ENCODE measurements around the gene SIRPB2. TPM values are rescaled to one million over a fixed set of nuclear protein-coding genes. Genes with fewer than 3 reads are reported as not detected.
A peak's percentile ranks its signal among the peaks of the same experiment; 100 is the strongest.

Gene SIRPB2
- total and polyA plus RNA-seq, 10 of the 15 experiments (the other 5 are each of a cell fraction or from before 2014, with no cell fraction given) = not detected

DNA sequence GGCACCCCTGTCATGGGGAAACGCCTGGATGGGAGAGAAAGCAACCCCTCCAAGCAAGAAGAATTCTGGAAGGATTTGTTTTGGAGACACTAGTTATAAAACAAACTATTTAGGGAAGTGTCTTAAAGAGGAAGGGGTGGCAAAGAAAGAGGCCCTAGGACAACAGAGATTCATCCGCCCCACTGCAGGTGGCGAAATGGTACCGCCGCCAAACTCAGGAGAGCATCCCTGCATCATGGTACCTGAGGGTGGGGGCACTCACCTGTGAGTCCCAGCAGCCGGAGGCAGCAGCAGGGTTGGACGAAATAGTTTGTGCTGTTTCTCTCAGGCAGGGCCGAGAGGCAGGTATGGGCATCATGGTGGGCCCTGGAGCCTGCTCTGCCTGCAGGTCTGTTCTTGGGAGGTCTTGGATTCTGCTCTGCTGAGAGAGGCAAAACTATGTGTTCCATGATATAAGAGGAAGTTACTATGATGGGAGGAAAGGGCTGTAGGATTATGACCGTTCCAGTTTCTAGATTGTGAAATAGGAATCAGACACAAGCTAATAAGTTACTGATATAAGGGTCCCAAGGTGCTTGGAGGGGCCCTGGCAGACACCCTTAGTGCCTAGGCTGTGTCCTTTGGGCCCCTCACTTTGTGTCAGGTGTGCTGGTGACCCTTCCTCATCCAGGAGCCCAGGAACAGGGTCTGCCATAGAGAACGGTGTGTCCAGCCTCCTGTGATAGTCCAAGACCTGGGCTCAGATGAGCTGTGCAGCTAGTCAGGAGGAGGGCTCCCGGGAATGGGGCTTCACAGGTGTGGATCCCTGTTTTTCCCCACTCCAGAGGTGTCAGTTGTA lies 45.9 kb upstream of the SIRPB2 start (continued):
- no peak for TF ChIP-seq CBX3 (IDR thresholded peaks at IDR 0.05; ENCODE audit: borderline replicate concordance, low read depth)
- no peak for TF ChIP-seq IRF5 (IDR thresholded peaks at IDR 0.05; ENCODE audit: borderline replicate concordance)
- TF ChIP-seq ZNF274 (IDR thresholded peaks at IDR 0.05; ENCODE audit: insufficient read depth, insufficient read length) = no peak

DNA sequence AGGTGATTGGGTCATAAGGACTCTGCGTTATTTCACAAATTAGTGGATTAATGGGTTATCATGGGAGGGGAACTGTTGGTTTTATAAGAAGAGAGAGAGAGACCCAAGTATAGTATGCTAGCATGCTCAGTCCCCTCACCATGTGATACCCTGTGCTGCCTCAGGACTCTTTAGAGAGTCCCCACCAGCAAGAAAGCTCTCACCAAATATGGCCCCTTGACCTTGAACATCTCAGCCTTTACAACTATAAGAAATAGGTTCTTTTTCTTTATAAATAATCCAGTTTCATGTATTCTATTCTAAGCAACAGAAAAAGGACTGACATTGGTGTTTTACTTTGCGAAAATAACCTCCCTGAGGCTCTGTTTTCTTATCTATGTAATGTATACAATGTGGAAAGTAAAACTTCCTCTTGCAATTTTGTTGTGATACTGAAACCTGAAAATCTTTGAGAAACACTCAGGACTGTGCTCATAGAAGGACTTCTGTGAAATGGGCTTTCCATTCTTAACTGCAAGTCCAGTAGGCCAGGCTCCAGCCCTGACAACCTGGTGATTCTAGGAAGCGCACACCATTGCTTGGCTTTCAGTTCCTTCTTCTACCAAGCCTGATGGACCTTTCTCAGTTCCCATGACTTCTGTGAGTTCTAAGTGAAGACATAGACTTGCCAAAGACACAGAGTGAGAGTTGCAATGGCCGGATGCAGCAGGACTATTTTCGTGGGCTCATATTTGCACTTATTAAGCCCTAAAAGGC lies 44.4 kb upstream of the SIRPB2 start:
- ATAC-seq = peak; percentile 87
- CTCF ChIA-PET = interaction anchor here (1.0 to 3.2 kb wide), 3 partner anchors 32 to 241 kb away, joined by 6 to 23 read pairs (median 19); no protein-coding TSS in a partner anchor
- H3K9ac ChIP-seq (ENCODE audit: control insufficient read depth, insufficient read depth, low read length) = no peak overlapping the region
- no peaks in the 10 kb centered on the region for H3K79me2 ChIP-seq (ENCODE audit: control insufficient read depth, insufficient read depth, low read length)
- no peaks in the 10 kb centered on the region for H3K36me3 ChIP-seq (ENCODE audit: control insufficient read depth in 2 of 2, insufficient read depth in 2 of 2, low read length in 1 of 2)
- no peaks in the 10 kb centered on the region for H3K9me3 ChIP-seq (replicated peaks; ENCODE audit: control insufficient read depth, insufficient read depth, low read length)
- 22% methylated on average over 5 of the region's 5 CpGs for WGBS (ENCODE audit: insufficient coverage, insufficient replicate concordance, low lambda C conversion rate, missing lambda C conversion rate)
- no peak overlapping the region for H3K4me3 ChIP-seq
- H2AFZ ChIP-seq (ENCODE audit: control insufficient read depth, low read depth, low read length) = no peak overlapping the region
- no TSS peak for BruUV-seq (replicated peaks)
- peak overlapping the region; percentile 40 for H3K27ac ChIP-seq (ENCODE audit: control insufficient read depth, insufficient read depth)
- POLR2A ChIA-PET = interaction anchor here (0.5 to 0.7 kb wide), 2 partner anchors 8 to 127 kb away, joined by 3 to 4 read pairs; no protein-coding TSS in a partner anchor
- SMC1A ChIA-PET (ENCODE audit: uncharacterized antibody, unreplicated experiment) = interaction anchor here (0.5 to 2.8 kb wide), 7 partner anchors 26 to 949 kb away, joined by 3 to 15 read pairs (median 3); no protein-coding TSS in a partner anchor
- in situ Hi-C loops (cut with MboI) = no loop called here
- no peaks in the 10 kb centered on the region for H4K20me1 ChIP-seq (ENCODE audit: control insufficient read depth, insufficient read depth)
- RAD21 ChIA-PET (ENCODE audit: unreplicated experiment) = interaction anchor here (0.8 kb wide), 1 partner anchor 199 kb away, joined by 3 read pairs; no protein-coding TSS in a partner anchor
- H3K4me1 ChIP-seq (ENCODE audit: control insufficient read depth, insufficient read depth, low read length) = peaks cover 38% of the 10 kb centered on the region
- peaks cover 0 to 1% of the 10 kb centered on the region in 2 experiments; a peak in 1 of 4 replicates for H3K27me3 ChIP-seq (replicated peaks in 1 of 2; ENCODE audit: control insufficient read depth in 2 of 2, insufficient read depth in 2 of 2, low read length in 1 of 2)
- peak; percentile 95 for FAIRE-seq
- peak overlapping the region; percentile 59 for H3K4me2 ChIP-seq (ENCODE audit: control insufficient read depth, insufficient read depth)
- intact Hi-C loops (cut with micrococcal nuclease; ENCODE audit: unreplicated experiment) = loop anchor here (1.0 to 2.0 kb wide), 3 partner anchors 26 to 199 kb away; no protein-coding TSS in a partner anchor
- peak; percentile 96 for DNase-seq (ENCODE audit: low read depth, low spot score)
- TF ChIP-seq TAF1 (IDR thresholded peaks at IDR 0.05; ENCODE audit: borderline replicate concordance, low read depth, low read length) (no peak), BHLHE40 (IDR thresholded peaks at IDR 0.05; ENCODE audit: borderline replicate concordance in 1 of 2, low read depth in 2 of 2, low read length in 1 of 2) (peak; percentile 11 to 35; a peak in 1 of 4 replicates), ZNF217 (IDR thresholded peaks at IDR 0.05) (peak; percentile 90), TCF7 (IDR thresholded peaks at IDR 0.05; ENCODE audit: borderline replicate concordance) (no peak), ATF2 (IDR thresholded peaks at IDR 0.05; ENCODE audit: low read length) (peak; percentile 89), KDM1A (IDR thresholded peaks at IDR 0.05; ENCODE audit: borderline replicate concordance) (no peak), MXI1 (IDR thresholded peaks at IDR 0.05; ENCODE audit: low read depth, low read length) (no peak), LARP7 (IDR thresholded peaks at IDR 0.05) (no peak), STAT1 (conservative IDR thresholded peaks at IDR 0.05) (0 out of 2 replicates have a peak, but pooled peaks have one; percentile 51), RAD21 (IDR thresholded peaks at IDR 0.05; ENCODE audit: insufficient read depth, low read depth, low read length) (no peak), POU2F2 (IDR thresholded peaks at IDR 0.05; ENCODE audit: borderline replicate concordance, low read depth, low read length) (peak; percentile 48; the same call in 1 of the 3 replicates), KLF5 (IDR thresholded peaks at IDR 0.05; ENCODE audit: partially characterized antibody) (no peak), CREM (IDR thresholded peaks at IDR 0.05; ENCODE audit: low read depth) (peak; percentile 58)
- TF ChIP-seq, protein P1, sequence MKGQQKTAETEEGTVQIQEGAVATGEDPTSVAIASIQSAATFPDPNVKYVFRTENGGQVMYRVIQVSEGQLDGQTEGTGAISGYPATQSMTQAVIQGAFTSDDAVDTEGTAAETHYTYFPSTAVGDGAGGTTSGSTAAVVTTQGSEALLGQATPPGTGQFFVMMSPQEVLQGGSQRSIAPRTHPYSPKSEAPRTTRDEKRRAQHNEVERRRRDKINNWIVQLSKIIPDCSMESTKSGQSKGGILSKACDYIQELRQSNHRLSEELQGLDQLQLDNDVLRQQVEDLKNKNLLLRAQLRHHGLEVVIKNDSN (IDR thresholded peaks at IDR 0.05; ENCODE audit: borderline replicate concordance, extremely low read length, insufficient read depth, low read depth, low read length) = no peak

All from GM12878 (cell line).